22Rv1 (cell line): ENCODE results near the gene GCLM.
"Not testable (repeated sequence)": the region's sequence is repeated elsewhere in the genome, so short reads cannot be mapped to it uniquely, and the experiment has no call there.

Experiments used
- H3K27ac ChIP-seq: fragments of 450-650 bp; 2 replicates; pipeline ENCODE4 v1.5.1; 2017
- CTCF ChIP-seq: fragments of 450-650 bp; IDR thresholded peaks from 2 replicates; pipeline ENCODE4 v1.5.1; 2017; ENCODE audit warnings: mild to moderate bottlenecking
- ZFX ChIP-seq: fragments of 450-650 bp; IDR thresholded peaks from 2 replicates; pipeline ENCODE4 v1.6.1; 2017; ENCODE audit warnings: antibody characterized with exemption, borderline replicate concordance

Gene GCLM

GRCh38 chr1:93850687-93851326 lies 58.4 kb downstream of the GCLM start:
- peak; percentile 74 for TF ChIP-seq CTCF
- not testable (repeated sequence) for H3K27ac ChIP-seq

DNA sequence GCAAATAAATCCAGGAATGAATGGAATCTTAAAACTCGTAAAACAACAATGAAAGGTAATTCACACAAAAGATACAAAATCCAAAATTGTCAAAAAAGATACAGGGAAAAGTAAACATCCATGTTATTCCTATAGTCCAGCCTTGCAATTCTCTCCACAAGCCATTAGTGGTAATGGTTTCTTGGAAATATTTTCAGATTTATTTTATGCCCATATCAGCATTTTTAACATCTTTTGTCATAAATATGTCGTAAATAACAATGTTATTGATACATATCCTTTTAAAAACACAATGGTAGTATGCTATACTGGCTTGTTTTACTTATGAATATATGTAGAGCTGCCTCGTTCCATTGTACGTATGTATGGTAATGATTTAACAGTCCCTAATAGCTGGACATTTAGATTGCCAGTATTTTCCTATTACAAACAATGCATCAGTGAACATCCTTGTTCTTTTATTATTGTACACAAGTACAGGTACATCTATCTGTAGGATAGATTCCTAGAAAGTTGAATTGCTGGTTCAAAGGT lies 60.8 kb downstream of the GCLM start:
- TF ChIP-seq CTCF (no peak), ZFX (no peak)
- peak overlapping the region; percentile 94 for H3K27ac ChIP-seq

GRCh38 chr1:93847811-93848288 lies 61.4 kb downstream of the GCLM start:
- H3K27ac ChIP-seq = peak overlapping the region; percentile 94
- TF ChIP-seq ZFX = no peak
- TF ChIP-seq CTCF = no peak

DNA sequence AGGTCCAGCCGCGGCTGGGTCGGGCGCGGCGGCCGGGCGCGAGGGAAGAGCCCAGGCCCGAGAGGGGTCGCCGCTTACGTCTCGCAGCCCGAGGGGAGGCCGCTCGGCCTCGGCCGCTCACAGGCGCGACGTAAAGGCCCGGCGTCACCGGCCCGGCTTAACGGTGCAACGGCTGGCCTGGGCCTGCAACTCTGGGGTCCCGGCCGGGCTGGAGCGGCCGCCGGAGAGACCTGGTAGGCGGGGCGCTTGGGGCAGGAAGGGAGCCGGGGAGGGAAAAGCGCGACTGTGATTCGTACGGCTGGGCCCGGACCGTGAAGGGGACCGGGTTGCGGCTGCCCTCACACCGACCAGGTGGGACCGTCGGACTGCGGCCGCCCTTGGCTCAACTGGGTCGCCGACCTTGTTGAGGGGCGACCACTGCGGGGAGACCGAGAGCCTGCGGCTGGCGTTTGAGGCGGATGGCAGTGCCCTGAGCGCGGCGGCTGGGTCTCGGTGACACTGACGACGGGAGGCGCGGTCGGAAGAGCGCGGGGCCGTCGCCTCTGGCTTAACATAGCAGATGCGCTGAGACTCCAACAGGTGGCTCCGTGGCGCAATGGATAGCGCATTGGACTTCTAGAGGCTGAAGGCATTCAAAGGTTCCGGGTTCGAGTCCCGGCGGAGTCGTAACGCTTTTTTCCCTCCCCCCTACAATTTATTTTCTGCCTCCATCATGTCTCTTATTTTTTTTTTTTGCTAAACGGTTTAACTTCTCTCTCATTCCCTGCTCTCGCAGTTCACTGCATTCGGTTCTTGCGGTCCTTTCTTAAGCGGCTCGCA lies 62.0 kb downstream of the GCLM start:
- no peak for TF ChIP-seq CTCF
- no peak for TF ChIP-seq ZFX
- peak overlapping the region; percentile 94 for H3K27ac ChIP-seq

- no peak for TF ChIP-seq ZFX
- peak; percentile 60 for TF ChIP-seq CTCF
- H3K27ac ChIP-seq = peak overlapping the region; percentile 94
These were observed 62.8 kb downstream of the GCLM start for GRCh38 chr1:93846206-93846991.

DNA sequence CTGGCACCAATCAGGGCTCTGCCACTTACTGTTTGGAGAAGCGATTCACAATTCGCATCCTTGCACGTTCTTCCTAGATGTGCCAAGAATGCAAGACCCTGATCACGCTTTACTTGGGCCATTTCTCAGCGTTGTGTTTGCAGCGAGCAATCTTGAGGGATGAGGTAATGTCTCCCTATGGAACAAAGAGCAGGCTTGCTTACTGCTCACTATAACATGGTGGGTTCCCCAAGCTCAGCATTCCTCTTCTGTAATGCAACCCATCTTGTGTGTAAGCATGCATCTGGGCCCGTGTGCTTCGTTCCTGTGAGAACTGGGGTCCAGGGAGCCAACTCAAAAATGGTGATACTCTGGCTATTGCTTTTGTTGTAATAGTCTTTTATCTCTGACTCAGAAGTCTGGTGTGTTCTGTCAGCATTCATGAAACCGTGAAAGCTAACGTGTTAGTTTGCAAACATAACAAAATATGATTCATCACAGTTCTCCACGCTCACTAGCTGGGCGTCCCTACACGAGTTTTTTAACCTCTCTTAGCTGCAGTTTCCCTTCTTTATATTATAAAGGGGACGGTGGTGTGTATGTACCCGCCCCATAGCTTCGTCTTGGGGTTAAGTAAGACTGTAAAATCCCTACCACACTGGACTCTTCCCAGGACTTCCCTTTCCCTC lies 63.6 kb downstream of the GCLM start:
- no peak for TF ChIP-seq ZFX
- TF ChIP-seq CTCF = no peak
- peak overlapping the region; percentile 94 for H3K27ac ChIP-seq
